Measurements from ENCODE around the gene SPATA13. TPM values are rescaled to one million over a fixed set of nuclear protein-coding genes. Genes with fewer than 3 reads are reported as not detected.

SPATA13 gene
- total RNA-seq, 1 experiment from 2014 or later: 43.0 TPM

GRCh38 chr13:24162604-24163003, 2.1 kb downstream of the SPATA13 start:
- CTCF ChIA-PET: no interaction called here
- no peak for ATAC-seq
- H3K4me1 ChIP-seq (ENCODE audit: insufficient read depth, low read length): peaks cover 21% of the 10 kb centered on the region
- H3K36me3 ChIP-seq (ENCODE audit: low read depth, low read length): peaks cover 23% of the 10 kb centered on the region
- H3F3A ChIP-seq (ENCODE audit: low read length, unreplicated experiment): no peaks in the 10 kb centered on the region
- POLR2A ChIA-PET (ENCODE audit: unreplicated experiment): interaction anchor here (0.5 kb wide), 1 partner anchor 29 kb away, joined by 3 read pairs; no protein-coding TSS in a partner anchor
- H3K9me3 ChIP-seq (ENCODE audit: low read length): no peaks in the 10 kb centered on the region
- H3K9me2 ChIP-seq (replicated peaks; ENCODE audit: low read length): no peaks in the 10 kb centered on the region
- peak; percentile 37 for DNase-seq
- H4K20me1 ChIP-seq (ENCODE audit: low read length): peaks cover 49% of the 10 kb centered on the region
- no peak overlapping the region for H2AFZ ChIP-seq (ENCODE audit: low read length)
- H3K4me2 ChIP-seq (ENCODE audit: low read length): peak overlapping the region; percentile 96
- H3K27ac ChIP-seq (ENCODE audit: low read length): peak overlapping the region; percentile 11
- H3K79me2 ChIP-seq (ENCODE audit: low read length): peaks cover 71% of the 10 kb centered on the region
- BruUV-seq (replicated peaks): no TSS peak
- H3K4me3 ChIP-seq (ENCODE audit: low read length): peak overlapping the region; percentile 95
- TF ChIP-seq EZH2 (IDR thresholded peaks at IDR 0.05; ENCODE audit: low read length, unreplicated experiment): no peak
- TF ChIP-seq CTCF (conservative IDR thresholded peaks at IDR 0.05; ENCODE audit: low read depth, low read length): no peak
- no peak for TF ChIP-seq EZH2phosphoT487 (IDR thresholded peaks at IDR 0.05; ENCODE audit: borderline replicate concordance, low read length)
- no peaks in the 10 kb centered on the region for H3K27me3 ChIP-seq (ENCODE audit: low read length)
- H3K9ac ChIP-seq (ENCODE audit: low read length): no peak overlapping the region
- intact Hi-C loops (cut with micrococcal nuclease): loop anchor here (5.0 kb wide), 1 partner anchor 40 kb away; no protein-coding TSS in a partner anchor

DNA sequence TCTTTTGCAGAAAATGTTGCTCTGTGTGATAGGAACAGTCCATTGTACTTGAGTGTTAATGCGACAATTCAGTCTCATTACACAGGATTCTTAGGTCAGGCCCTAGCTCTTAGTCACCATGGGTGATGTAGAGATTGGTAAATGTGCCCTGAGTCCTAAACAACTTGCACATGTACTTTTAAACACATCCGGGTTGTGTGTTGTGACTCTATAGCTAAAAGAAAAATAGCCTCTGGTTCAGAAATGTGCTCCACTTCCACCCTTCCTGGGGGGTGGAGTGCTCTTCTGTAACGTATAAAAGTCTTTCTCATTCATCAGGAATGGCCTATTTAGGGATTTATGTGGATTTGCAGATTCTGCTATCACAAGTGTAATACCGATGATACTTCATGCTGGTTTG, 5.2 kb downstream of the SPATA13 start:
- Histone ChIP-seq H3K27ac (ENCODE audit: low read length) (no peak overlapping the region), H3K9me3 (ENCODE audit: low read length) (no peaks in the 10 kb centered on the region), H3K4me3 (ENCODE audit: low read length) (no peak overlapping the region), H3K27me3 (ENCODE audit: low read length) (no peaks in the 10 kb centered on the region), H3K4me1 (ENCODE audit: insufficient read depth, low read length) (peaks cover 10% of the 10 kb centered on the region), H3K79me2 (ENCODE audit: low read length) (peaks cover 98% of the 10 kb centered on the region), H3K9ac (ENCODE audit: low read length) (no peak overlapping the region), H3K9me2 (replicated peaks; ENCODE audit: low read length) (no peaks in the 10 kb centered on the region), H4K20me1 (ENCODE audit: low read length) (peaks cover 68% of the 10 kb centered on the region), H3F3A (ENCODE audit: low read length, unreplicated experiment) (no peaks in the 10 kb centered on the region), H2AFZ (ENCODE audit: low read length) (no peak overlapping the region), H3K36me3 (ENCODE audit: low read depth, low read length) (peaks cover 32% of the 10 kb centered on the region), H3K4me2 (ENCODE audit: low read length) (no peak overlapping the region)
- no peak for TF ChIP-seq EZH2 (IDR thresholded peaks at IDR 0.05; ENCODE audit: low read length, unreplicated experiment)
- TF ChIP-seq CTCF (conservative IDR thresholded peaks at IDR 0.05; ENCODE audit: low read depth, low read length): no peak
- no peak for TF ChIP-seq EZH2phosphoT487 (IDR thresholded peaks at IDR 0.05; ENCODE audit: borderline replicate concordance, low read length)
- ATAC-seq: no peak
- BruUV-seq (replicated peaks): no TSS peak
- POLR2A ChIA-PET (ENCODE audit: unreplicated experiment): no interaction called here
- intact Hi-C loops (cut with micrococcal nuclease): no loop called here
- no peak for DNase-seq
- CTCF ChIA-PET: no interaction called here

DNA sequence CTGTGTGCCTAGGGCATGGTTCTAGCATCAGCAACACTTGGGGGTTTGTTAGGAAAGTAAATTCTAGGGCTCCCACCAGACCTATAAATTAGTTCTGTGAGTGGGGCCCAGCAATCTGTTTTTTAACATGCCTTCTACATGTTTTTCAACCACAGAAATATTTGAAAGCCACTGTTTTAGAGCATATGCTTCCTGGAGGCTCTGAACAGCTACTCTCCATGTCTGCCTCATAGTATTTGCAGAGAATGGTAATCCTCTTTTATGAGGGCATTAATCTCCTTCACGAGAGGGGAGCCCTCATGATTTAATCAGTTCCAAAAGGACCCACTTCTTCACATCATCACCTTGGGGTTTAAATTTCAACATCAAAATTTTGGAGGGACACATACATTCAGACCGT, 6.0 kb downstream of the SPATA13 start:
- no peak for ATAC-seq
- Histone ChIP-seq H3K9me2 (replicated peaks; ENCODE audit: low read length) (no peaks in the 10 kb centered on the region), H3K9me3 (ENCODE audit: low read length) (no peaks in the 10 kb centered on the region), H3K36me3 (ENCODE audit: low read depth, low read length) (peaks cover 40% of the 10 kb centered on the region), H3K4me3 (ENCODE audit: low read length) (no peak overlapping the region), H3K9ac (ENCODE audit: low read length) (no peak overlapping the region), H3F3A (ENCODE audit: low read length, unreplicated experiment) (no peaks in the 10 kb centered on the region), H3K27ac (ENCODE audit: low read length) (no peak overlapping the region), H4K20me1 (ENCODE audit: low read length) (peaks cover 67% of the 10 kb centered on the region), H3K79me2 (ENCODE audit: low read length) (peaks cover 98% of the 10 kb centered on the region), H3K4me1 (ENCODE audit: insufficient read depth, low read length) (peaks cover 10% of the 10 kb centered on the region), H2AFZ (ENCODE audit: low read length) (no peak overlapping the region), H3K27me3 (ENCODE audit: low read length) (no peaks in the 10 kb centered on the region), H3K4me2 (ENCODE audit: low read length) (no peak overlapping the region)
- TF ChIP-seq EZH2 (IDR thresholded peaks at IDR 0.05; ENCODE audit: low read length, unreplicated experiment) (no peak), CTCF (conservative IDR thresholded peaks at IDR 0.05; ENCODE audit: low read depth, low read length) (no peak), EZH2phosphoT487 (IDR thresholded peaks at IDR 0.05; ENCODE audit: borderline replicate concordance, low read length) (no peak)
- no peak for DNase-seq
- ChIA-PET POLR2A (ENCODE audit: unreplicated experiment) (no interaction called here), CTCF (no interaction called here)
- BruUV-seq (replicated peaks): no TSS peak
- intact Hi-C loops (cut with micrococcal nuclease): no loop called here

Measured in PC-3 (cell line).